ENCODE results near the gene AKAP6.

GRCh38 chr14:32722631-32723183 is 393.6 kb downstream of the AKAP6 start:
- TF ChIP-seq CTCF (IDR thresholded peaks at IDR 0.05) (no peak), POLR2AphosphoS5 (IDR thresholded peaks at IDR 0.05) (no peak), POLR2A (IDR thresholded peaks at IDR 0.05) (no peak)
